GM21717 (cell line): ENCODE data around the gene SMIM28.

Experiments used
- ATAC-seq: cut with Tn5 transposase; IDR thresholded peaks from one replicate; pipeline ENCODE4 v1.9.1; 2021; ENCODE audit warnings: mild to moderate bottlenecking, moderate library complexity; ENCODE audit not compliant: unreplicated experiment

SMIM28 gene

GRCh38 chr6:138427701-138428100, 50.0 kb downstream of the SMIM28 start:
- ATAC-seq, result no peak

- no peak for ATAC-seq
These were observed 51.4 kb downstream of the SMIM28 start for GRCh38 chr6:138428944-138429598.

GRCh38 chr6:138429761-138430160, 52.1 kb downstream of the SMIM28 start:
- ATAC-seq, result no peak

- ATAC-seq, result no peak
These were observed 52.8 kb downstream of the SMIM28 start for GRCh38 chr6:138430361-138431145.

GRCh38 chr6:138431256-138432062, 53.8 kb downstream of the SMIM28 start:
- no peak for ATAC-seq

GRCh38 chr6:138432063-138432356, 54.3 kb downstream of the SMIM28 start:
- no peak for ATAC-seq
